GM06990 (cell line): Measurements from ENCODE around the gene CARNS1.

ENCODE experiments used
- DNase-seq: peaks from one replicate; pipeline ENCODE4 v3.0.0-alpha.2; 2011; ENCODE audit not compliant: insufficient read length; ENCODE audit errors: extremely low read depth
- H3K27me3 ChIP-seq: replicated peaks from 2 replicates; pipeline ENCODE4 v1.6.0; 2011; ENCODE audit warnings: low read length; ENCODE audit not compliant: control insufficient read depth, insufficient read depth
- H3K36me3 ChIP-seq: 2 replicates; pipeline ENCODE4 v1.5.1; 2011; ENCODE audit warnings: low read length; ENCODE audit not compliant: control insufficient read depth, insufficient read depth
- H3K4me3 ChIP-seq: replicated peaks from 2 replicates; pipeline ENCODE4 v1.5.1; 2011; ENCODE audit warnings: low read depth, mild to moderate bottlenecking, control low read depth, low read length
- CTCF ChIP-seq: IDR thresholded peaks from 2 replicates; pipeline ENCODE4 v1.5.1; 2011; ENCODE audit warnings: low read length, control low read depth, mild to moderate bottlenecking, inconsistent platforms; ENCODE audit not compliant: insufficient read depth, poor library complexity, severe bottlenecking

Gene CARNS1

GRCh38 chr11:67376873-67377808 is 38.3 kb upstream of the CARNS1 start:
- no peak for TF ChIP-seq CTCF
- DNase-seq = no peak
- Histone ChIP-seq H3K27me3 (peaks cover 3% of the 10 kb centered on the region; the same call in 1 of the 2 replicates), H3K4me3 (no peak overlapping the region), H3K36me3 (no peaks in the 10 kb centered on the region)

DNA sequence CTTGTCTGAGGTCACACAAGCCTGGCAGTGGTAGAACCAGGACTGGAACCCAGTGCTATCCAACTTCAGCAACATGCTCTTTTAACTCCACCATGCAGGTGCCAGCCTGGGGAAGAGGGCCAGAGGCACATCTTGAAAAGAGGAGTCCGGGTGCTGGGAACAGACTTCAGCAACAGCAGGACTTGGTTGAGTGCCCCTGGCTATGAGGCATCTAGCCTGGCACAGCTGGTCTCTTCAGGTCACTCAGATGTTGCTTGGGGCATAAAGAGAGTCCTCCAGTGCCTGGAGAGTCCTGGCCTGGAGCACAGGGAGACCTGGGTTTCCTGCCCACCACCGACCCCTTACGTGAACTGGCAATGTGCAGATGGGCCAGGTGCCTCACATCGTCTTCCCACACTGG is 36.9 kb upstream of the CARNS1 start:
- no peak for TF ChIP-seq CTCF
- DNase-seq = no peak
- Histone ChIP-seq H3K27me3 (peaks cover 3% of the 10 kb centered on the region; the same call in 1 of the 2 replicates), H3K36me3 (no peaks in the 10 kb centered on the region), H3K4me3 (no peak overlapping the region)

DNA sequence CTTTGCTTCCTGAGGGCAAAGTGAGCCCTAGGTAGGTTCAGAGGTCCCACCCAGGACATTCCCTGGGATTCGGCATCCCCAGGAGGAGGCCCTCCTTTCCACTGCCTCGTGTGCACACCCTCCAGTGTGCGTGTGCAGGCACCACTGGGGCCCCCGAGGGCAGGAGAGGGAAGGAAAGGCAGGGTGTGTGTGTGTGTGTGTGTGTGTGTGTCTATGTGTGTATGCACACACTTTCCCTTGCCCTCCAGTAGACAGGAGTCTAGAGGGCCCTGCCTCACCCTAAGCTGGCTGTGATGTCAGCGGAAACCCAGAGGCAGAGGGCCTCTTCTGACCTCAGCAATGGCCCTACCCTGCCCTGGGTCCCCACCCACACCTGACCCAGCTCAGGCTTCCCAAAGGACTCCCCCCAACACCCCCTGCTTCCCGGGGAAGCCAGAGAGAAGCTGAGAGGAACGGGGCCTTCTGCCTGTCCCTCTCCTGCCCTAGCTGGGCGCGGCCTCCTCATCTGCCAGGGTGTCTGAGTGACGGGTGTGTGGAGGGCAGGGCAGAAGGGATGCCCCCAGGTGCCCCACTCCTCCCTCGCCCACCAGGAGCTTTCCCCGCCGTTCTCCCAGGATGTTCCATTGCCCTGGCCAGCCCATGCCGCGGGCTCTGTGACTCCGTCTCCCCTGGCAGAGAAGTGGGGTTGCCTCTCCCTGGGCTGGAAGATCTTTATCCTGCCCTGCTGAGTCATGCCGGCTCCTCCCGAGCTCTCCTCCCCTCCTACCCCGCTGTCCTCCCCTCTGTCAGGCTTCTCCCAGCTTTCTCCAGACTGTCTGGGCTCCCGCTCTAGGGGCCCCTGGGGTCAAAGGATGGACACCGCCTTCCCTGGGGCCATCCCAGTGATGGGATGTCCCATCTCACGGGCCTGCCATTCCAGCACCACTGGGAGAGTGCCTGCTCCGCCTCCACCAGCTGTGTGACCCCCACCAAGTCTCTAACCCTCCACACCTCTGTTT is 36.1 kb upstream of the CARNS1 start:
- no peak for TF ChIP-seq CTCF
- Histone ChIP-seq H3K36me3 (no peaks in the 10 kb centered on the region), H3K4me3 (no peak overlapping the region), H3K27me3 (peaks cover 3% of the 10 kb centered on the region; the same call in 1 of the 2 replicates)
- DNase-seq = no peak

- H3K36me3 ChIP-seq = no peaks in the 10 kb centered on the region
- TF ChIP-seq CTCF = peak; percentile 19
- no peak overlapping the region for H3K4me3 ChIP-seq
- DNase-seq = peak; percentile 71
- no peaks in the 10 kb centered on the region for H3K27me3 ChIP-seq
Observed at GRCh38 chr11:67381244-67381972, 34.1 kb upstream of the CARNS1 start.
